ENCODE data around the gene ZSWIM5. TPM values are rescaled to one million over a fixed set of nuclear protein-coding genes. Genes with fewer than 3 reads are reported as not detected.
"Not testable (repeated sequence)": the region's sequence is repeated elsewhere in the genome, so short reads cannot be mapped to it uniquely, and the experiment has no call there.

The ZSWIM5 gene
- polyA plus RNA-seq, 1 experiment, result 0.15 TPM

DNA sequence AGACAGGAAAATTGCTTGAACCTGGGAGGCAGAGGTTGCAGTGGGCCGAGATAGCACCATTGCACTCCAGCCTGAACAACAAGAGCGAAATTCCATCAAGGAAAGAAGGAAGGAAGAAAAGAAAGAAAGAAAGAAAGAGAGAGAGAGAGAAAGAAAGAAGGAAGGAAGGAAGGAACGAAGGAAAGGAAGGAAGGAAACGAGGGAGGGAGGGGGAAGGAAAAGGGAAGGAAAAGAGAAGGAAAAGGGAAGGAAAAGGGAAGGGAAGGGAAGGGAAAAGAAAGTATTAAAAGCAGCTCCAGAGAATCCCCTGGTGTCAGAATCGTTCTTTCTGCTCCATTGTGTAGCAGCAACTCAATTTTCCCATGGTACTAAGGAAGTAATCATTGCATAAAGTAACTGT lies 19.2 kb upstream of the ZSWIM5 start:
- no peaks in the 10 kb centered on the region for H3K36me3 ChIP-seq (ENCODE audit: control insufficient read depth, insufficient read depth, low read length)

DNA sequence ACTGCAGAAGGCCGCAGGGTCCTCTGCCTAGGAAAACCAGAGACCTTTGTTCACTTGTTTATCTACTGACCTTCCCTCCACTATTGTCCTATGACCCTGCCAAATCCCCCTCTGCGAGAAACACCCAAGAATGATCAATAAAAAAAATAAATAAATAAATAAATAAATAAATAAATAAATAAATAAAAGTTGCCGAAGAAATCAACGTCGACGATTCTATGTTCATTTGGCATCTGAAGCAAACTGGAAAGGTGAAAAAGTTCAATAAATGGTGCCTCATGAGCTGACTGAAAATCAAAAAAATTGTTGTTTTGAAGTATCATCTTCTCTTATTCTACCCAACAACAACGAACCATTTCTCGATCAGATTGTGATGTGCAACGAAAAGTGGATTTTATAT lies 17.3 kb upstream of the ZSWIM5 start:
- H3K4me3 ChIP-seq (ENCODE audit: low read depth, low read length); CTCF ChIA-PET; H3K36me3 ChIP-seq (ENCODE audit: control insufficient read depth, insufficient read depth, low read length); H3K27me3 ChIP-seq (ENCODE audit: control insufficient read depth, insufficient read depth, low read length); DNase-seq (ENCODE audit: low read depth); POLR2A ChIA-PET: not testable (repeated sequence)

More for the DNA sequence above, 19.2 kb upstream of the ZSWIM5 start:
- TF ChIP-seq, protein P1, sequence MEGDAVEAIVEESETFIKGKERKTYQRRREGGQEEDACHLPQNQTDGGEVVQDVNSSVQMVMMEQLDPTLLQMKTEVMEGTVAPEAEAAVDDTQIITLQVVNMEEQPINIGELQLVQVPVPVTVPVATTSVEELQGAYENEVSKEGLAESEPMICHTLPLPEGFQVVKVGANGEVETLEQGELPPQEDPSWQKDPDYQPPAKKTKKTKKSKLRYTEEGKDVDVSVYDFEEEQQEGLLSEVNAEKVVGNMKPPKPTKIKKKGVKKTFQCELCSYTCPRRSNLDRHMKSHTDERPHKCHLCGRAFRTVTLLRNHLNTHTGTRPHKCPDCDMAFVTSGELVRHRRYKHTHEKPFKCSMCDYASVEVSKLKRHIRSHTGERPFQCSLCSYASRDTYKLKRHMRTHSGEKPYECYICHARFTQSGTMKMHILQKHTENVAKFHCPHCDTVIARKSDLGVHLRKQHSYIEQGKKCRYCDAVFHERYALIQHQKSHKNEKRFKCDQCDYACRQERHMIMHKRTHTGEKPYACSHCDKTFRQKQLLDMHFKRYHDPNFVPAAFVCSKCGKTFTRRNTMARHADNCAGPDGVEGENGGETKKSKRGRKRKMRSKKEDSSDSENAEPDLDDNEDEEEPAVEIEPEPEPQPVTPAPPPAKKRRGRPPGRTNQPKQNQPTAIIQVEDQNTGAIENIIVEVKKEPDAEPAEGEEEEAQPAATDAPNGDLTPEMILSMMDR (IDR thresholded peaks at IDR 0.05; ENCODE audit: insufficient read depth, low read depth, low read length), result no peak
- ChIA-PET CTCF (no interaction called here), POLR2A (no interaction called here)
- 0 out of 2 replicates have a peak, but pooled peaks cover 2% of the 10 kb centered on the region for H3K27me3 ChIP-seq (ENCODE audit: control insufficient read depth, insufficient read depth, low read length)
- H3K4me3 ChIP-seq (ENCODE audit: low read depth, low read length), result no peak overlapping the region
- DNase-seq (ENCODE audit: low read depth), result no peak

DNA sequence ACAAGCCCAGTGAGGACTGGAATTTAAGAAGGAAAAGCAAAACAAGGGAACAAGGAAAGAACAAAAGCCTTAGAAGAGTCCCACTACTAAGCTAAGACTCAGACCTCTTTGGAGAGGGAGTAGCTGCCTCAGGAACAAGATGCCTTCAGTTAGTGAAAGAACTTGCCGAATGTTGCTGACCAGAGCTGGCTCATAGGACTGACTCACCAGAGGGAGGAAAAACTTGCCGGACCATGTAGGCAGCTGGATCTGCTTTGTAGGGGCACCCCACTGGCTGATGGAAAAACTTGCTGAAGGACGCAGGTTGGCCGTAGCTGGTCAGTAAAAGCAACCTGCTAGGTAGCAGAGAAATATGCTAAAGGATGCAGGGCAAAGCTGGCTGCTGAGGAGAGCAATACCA lies 15.3 kb upstream of the ZSWIM5 start:
- H3K36me3 ChIP-seq (ENCODE audit: control insufficient read depth, insufficient read depth, low read length), result no peaks in the 10 kb centered on the region
- ChIA-PET POLR2A (no interaction called here), CTCF (interaction anchor here (0.9 kb wide), 1 partner anchor 9 kb away, joined by 3 read pairs; no protein-coding TSS in a partner anchor)
- H3K4me3 ChIP-seq (ENCODE audit: low read depth, low read length), result no peak overlapping the region
- H3K27me3 ChIP-seq (ENCODE audit: control insufficient read depth, insufficient read depth, low read length), result peaks cover under 1% of the 10 kb centered on the region; the same call in 1 of the 2 replicates
- TF ChIP-seq, protein P1 (IDR thresholded peaks at IDR 0.05; ENCODE audit: insufficient read depth, low read depth, low read length), result no peak
- DNase-seq (ENCODE audit: low read depth), result no peak

DNA sequence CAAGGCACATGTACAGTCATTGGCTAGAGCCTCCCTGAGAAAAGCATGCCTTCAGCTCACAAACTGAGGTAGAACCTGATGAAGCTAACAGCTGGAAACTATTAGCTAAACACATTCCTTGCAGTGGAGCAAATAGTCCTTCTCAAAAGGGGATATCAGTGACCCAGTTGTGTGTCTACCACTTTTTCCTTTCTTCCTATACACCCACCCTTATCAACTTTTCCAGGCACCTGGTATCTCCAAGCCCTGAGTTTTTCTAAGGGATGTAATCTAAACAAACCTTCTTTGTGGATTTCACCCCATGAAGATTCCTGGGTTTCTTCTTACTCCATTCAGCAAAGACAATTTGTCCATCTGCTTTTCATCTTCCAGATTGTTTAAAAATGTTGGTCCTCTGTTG lies 10.5 kb upstream of the ZSWIM5 start:
- ChIA-PET POLR2A (no interaction called here), CTCF (interaction anchor here (1.3 kb wide), 1 partner anchor 65 kb away, joined by 3 read pairs; no protein-coding TSS in a partner anchor)
- Histone ChIP-seq H3K36me3 (ENCODE audit: control insufficient read depth, insufficient read depth, low read length) (no peaks in the 10 kb centered on the region), H3K4me3 (ENCODE audit: low read depth, low read length) (no peak overlapping the region), H3K27me3 (ENCODE audit: control insufficient read depth, insufficient read depth, low read length) (peaks cover 5% of the 10 kb centered on the region; the same call in 1 of the 2 replicates)
- no peak for DNase-seq (ENCODE audit: low read depth)
- TF ChIP-seq, protein P1 (IDR thresholded peaks at IDR 0.05; ENCODE audit: insufficient read depth, low read depth, low read length), result no peak

DNA sequence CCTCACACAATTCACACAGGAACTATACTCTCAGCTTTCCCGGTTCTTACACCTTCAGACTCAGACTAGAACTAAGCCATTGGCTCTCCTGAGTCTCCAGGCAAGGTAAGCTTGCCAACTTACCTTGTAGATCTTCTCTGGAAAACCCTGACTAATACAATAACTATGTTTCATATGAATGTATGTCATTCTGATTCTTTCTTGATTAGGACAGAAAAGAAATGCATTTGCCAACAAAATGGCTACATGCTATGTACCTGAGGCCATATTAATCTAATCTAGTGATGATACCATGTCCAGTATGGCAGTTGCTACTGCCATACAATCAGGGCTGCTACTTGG lies 9.8 kb upstream of the ZSWIM5 start:
- H3K36me3 ChIP-seq (ENCODE audit: control insufficient read depth, insufficient read depth, low read length), result no peaks in the 10 kb centered on the region
- peaks cover 5% of the 10 kb centered on the region; the same call in 1 of the 2 replicates for H3K27me3 ChIP-seq (ENCODE audit: control insufficient read depth, insufficient read depth, low read length)
- TF ChIP-seq, protein P1 (IDR thresholded peaks at IDR 0.05; ENCODE audit: insufficient read depth, low read depth, low read length), result no peak
- ChIA-PET POLR2A (no interaction called here), CTCF (interaction anchor here (1.3 kb wide), 1 partner anchor 64 kb away, joined by 3 read pairs; no protein-coding TSS in a partner anchor)
- H3K4me3 ChIP-seq (ENCODE audit: low read depth, low read length), result no peak overlapping the region
- no peak for DNase-seq (ENCODE audit: low read depth)

DNA sequence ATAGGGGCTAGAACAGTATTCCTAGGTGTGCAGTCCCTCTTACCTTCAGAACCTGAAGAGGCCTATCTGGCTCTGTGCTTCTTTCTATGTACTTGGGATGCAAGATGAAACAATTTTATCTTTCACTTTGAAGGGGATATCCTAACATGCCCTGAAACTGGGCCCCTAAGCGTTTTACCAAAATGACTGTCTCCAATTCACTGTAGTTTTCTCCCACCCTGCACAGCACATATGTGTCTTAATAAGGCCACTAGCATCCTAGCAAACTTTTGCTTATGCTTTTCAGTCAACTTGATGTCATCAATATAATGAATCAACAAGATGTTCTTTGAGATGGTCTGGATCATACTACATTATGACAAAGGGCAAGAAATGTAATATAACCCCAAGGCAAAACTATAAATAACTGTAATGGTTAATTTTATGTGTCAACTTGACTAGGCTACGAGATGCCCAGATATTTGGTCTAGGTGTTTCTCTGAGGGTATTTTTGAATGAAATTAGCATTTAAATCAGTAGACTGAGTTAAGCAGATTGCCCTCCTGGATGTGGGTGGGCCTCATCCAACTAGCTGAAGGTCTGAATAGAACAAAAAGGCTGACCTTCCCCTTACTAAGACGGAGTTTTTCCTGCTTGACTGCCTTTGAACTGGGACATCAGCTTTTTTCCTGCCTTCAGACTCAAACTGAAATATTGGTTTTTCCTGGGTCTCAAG lies 9.2 kb upstream of the ZSWIM5 start:
- no peaks in the 10 kb centered on the region for H3K36me3 ChIP-seq (ENCODE audit: control insufficient read depth, insufficient read depth, low read length)
- H3K27me3 ChIP-seq (ENCODE audit: control insufficient read depth, insufficient read depth, low read length), result peaks cover 5% of the 10 kb centered on the region; the same call in 1 of the 2 replicates
- H3K4me3 ChIP-seq (ENCODE audit: low read depth, low read length), result no peak overlapping the region
- ChIA-PET POLR2A (no interaction called here), CTCF (no interaction called here)
- TF ChIP-seq, protein P1 (IDR thresholded peaks at IDR 0.05; ENCODE audit: insufficient read depth, low read depth, low read length), result no peak
- DNase-seq (ENCODE audit: low read depth), result no peak
